ENCODE data around the gene NHS. TPM values are rescaled to one million over a fixed set of nuclear protein-coding genes. Genes with fewer than 3 reads are reported as not detected.
"Not testable (repeated sequence)": the region's sequence is repeated elsewhere in the genome, so short reads cannot be mapped to it uniquely, and the experiment has no call there.

Gene NHS
- total RNA-seq, 1 donor from 2014 or later: 2.5 TPM

- DNase-seq (no peak), ATAC-seq (no peak)
- no peaks in the 10 kb centered on the region for H3K27me3 ChIP-seq
- H3K9me3 ChIP-seq: no peaks in the 10 kb centered on the region
- no peak overlapping the region for H3K27ac ChIP-seq
- intact Hi-C loops (cut with DNase I): no loop called here
- H3K36me3 ChIP-seq: no peaks in the 10 kb centered on the region
- TF ChIP-seq CTCF (IDR thresholded peaks at IDR 0.05): no peak
- H3K4me1 ChIP-seq: no peaks in the 10 kb centered on the region
- no peak overlapping the region for H3K4me3 ChIP-seq
These were observed 126.7 kb downstream of the NHS start for GRCh38 chrX:17501746-17502145.

GRCh38 chrX:17506352-17506751 lies 131.4 kb downstream of the NHS start:
- H3K4me1 ChIP-seq; H3K27me3 ChIP-seq; H3K4me3 ChIP-seq; H3K27ac ChIP-seq; ATAC-seq; DNase-seq; intact Hi-C loops (cut with DNase I); H3K36me3 ChIP-seq; H3K9me3 ChIP-seq: not testable (repeated sequence)

- no peaks in the 10 kb centered on the region for H3K27me3 ChIP-seq
- no peak for DNase-seq
- H3K36me3 ChIP-seq: no peaks in the 10 kb centered on the region
- no peak overlapping the region for H3K27ac ChIP-seq
- no peaks in the 10 kb centered on the region for H3K4me1 ChIP-seq
- TF ChIP-seq CTCF (IDR thresholded peaks at IDR 0.05): no peak
- H3K9me3 ChIP-seq: no peaks in the 10 kb centered on the region
- no peak for ATAC-seq
- intact Hi-C loops (cut with DNase I): no loop called here
- H3K4me3 ChIP-seq: no peak overlapping the region
These were observed 136.6 kb downstream of the NHS start for GRCh38 chrX:17511556-17511955.

- H3K4me3 ChIP-seq: no peak overlapping the region
- ATAC-seq (peak; percentile 23), DNase-seq (no peak)
- H3K36me3 ChIP-seq: no peaks in the 10 kb centered on the region
- H3K27me3 ChIP-seq: no peaks in the 10 kb centered on the region
- no peak overlapping the region for H3K27ac ChIP-seq
- no peak for TF ChIP-seq CTCF (IDR thresholded peaks at IDR 0.05)
- no peaks in the 10 kb centered on the region for H3K9me3 ChIP-seq
- intact Hi-C loops (cut with DNase I): no loop called here
- H3K4me1 ChIP-seq: no peaks in the 10 kb centered on the region
These were observed 144.4 kb downstream of the NHS start for GRCh38 chrX:17519358-17519757.

- Histone ChIP-seq H3K4me1 (no peaks in the 10 kb centered on the region), H3K9me3 (no peaks in the 10 kb centered on the region), H3K27me3 (no peaks in the 10 kb centered on the region), H3K27ac (no peak overlapping the region), H3K4me3 (no peak overlapping the region), H3K36me3 (no peaks in the 10 kb centered on the region)
- ATAC-seq: no peak
- no peak for DNase-seq
- intact Hi-C loops (cut with DNase I): no loop called here
- no peak for TF ChIP-seq CTCF (IDR thresholded peaks at IDR 0.05)
These were observed 145.1 kb downstream of the NHS start for GRCh38 chrX:17520016-17520615.

- H3K27ac ChIP-seq: no peak overlapping the region
- no peak for TF ChIP-seq CTCF (IDR thresholded peaks at IDR 0.05)
- intact Hi-C loops (cut with DNase I): no loop called here
- H3K27me3 ChIP-seq: no peaks in the 10 kb centered on the region
- no peaks in the 10 kb centered on the region for H3K9me3 ChIP-seq
- peak; percentile 33 for ATAC-seq
- peaks cover 10% of the 10 kb centered on the region for H3K4me1 ChIP-seq
- H3K4me3 ChIP-seq: no peak overlapping the region
- H3K36me3 ChIP-seq: no peaks in the 10 kb centered on the region
- no peak for DNase-seq
These were observed 147.1 kb downstream of the NHS start for GRCh38 chrX:17521871-17522693.

Data from upper lobe of right lung (tissue), 1 donor.